H1 (cell line): ENCODE measurements around the gene CYP11A1. TPM values are rescaled to one million over a fixed set of nuclear protein-coding genes. Genes with fewer than 3 reads are reported as not detected.

Experiments
- CTCF ChIA-PET: fragments of 300-600 bp; sonication (Branson Sonifier 250); formaldehyde crosslinking; loops from one replicate; lab custom pipeline; 2021; ENCODE audit not compliant: partially characterized antibody; lab: Charles Lee
- POLR2A ChIA-PET: fragments of 300-600 bp; sonication (Branson Sonifier 250); formaldehyde crosslinking; loops from one replicate; lab custom pipeline; 2021; ENCODE audit warnings: inconsistent platforms; ENCODE audit not compliant: partially characterized antibody; lab: Charles Lee
- DNase-seq, 2 experiments: peaks; one replicate each; pipeline versions ENCODE4 v3.0.0 to v3.0.0-alpha.2; 2010 to 2022; ENCODE audit warnings: low spot score in 2 of 2, low read depth in 1 of 2, mixed read lengths in 1 of 2
- FAIRE-seq: peaks from 2 replicates; lab custom pipeline; 2011; peaks lifted over from hg19 to GRCh38; lab: Jason Lieb, UNC
- H2AFZ ChIP-seq: 2 replicates; pipeline ENCODE4 v1.8.1; 2012; ENCODE audit warnings: low read length, inconsistent platforms
- H2AK5ac ChIP-seq: 2 replicates; pipeline ENCODE4 v1.6.1; 2013; ENCODE audit warnings: low read depth, low read length
- H2BK120ac ChIP-seq: replicated peaks from 2 replicates; pipeline ENCODE3; 2013; ENCODE audit warnings: low read depth, low read length, inconsistent platforms
- H2BK12ac ChIP-seq: 2 replicates; pipeline ENCODE4 v1.6.1; 2013; ENCODE audit warnings: low read depth, low read length
- H2BK15ac ChIP-seq: 2 replicates; pipeline ENCODE4 v1.6.1; 2013; ENCODE audit warnings: low read length
- H2BK20ac ChIP-seq: 2 replicates; pipeline ENCODE4 v1.6.1; 2013; ENCODE audit warnings: low read length
- H2BK5ac ChIP-seq: 2 replicates; pipeline ENCODE4 v1.6.1; 2013; ENCODE audit warnings: low read depth, low read length
- H3K14ac ChIP-seq: 2 replicates; pipeline ENCODE4 v1.6.1; 2013; ENCODE audit warnings: inconsistent platforms; ENCODE audit not compliant: insufficient read length
- H3K18ac ChIP-seq: 2 replicates; pipeline ENCODE4 v1.6.1; 2013; ENCODE audit warnings: low read length; ENCODE audit errors: extremely low read depth
- H3K23ac ChIP-seq: 2 replicates; pipeline ENCODE4 v1.6.1; 2013; ENCODE audit warnings: inconsistent platforms; ENCODE audit not compliant: insufficient read length
- H3K23me2 ChIP-seq: 2 replicates; pipeline ENCODE4 v1.6.1; 2013; ENCODE audit warnings: low read depth, low read length
- H3K27ac ChIP-seq: 2 replicates; pipeline ENCODE4 v1.6.1; 2011; ENCODE audit warnings: low read depth, low read length, inconsistent platforms
- H3K27me3 ChIP-seq, 4 experiments: replicated peaks in 1 of 4; 1 replicate in 1 of 4; 2 replicates in 3 of 4; pipeline versions ENCODE4 v1.6.1 to v1.8.1; 2011 to 2013; ENCODE audit warnings: low read length in 3 of 4, mild to moderate bottlenecking in 3 of 4, inconsistent platforms in 2 of 4, mixed read lengths in 2 of 4, moderate library complexity in 1 of 4; ENCODE audit not compliant: control insufficient read depth in 3 of 4, insufficient read depth in 3 of 4; ENCODE audit errors: extremely low read depth in 1 of 4
- H3K36me3 ChIP-seq, 4 experiments: 2 replicates each; pipeline versions ENCODE4 v1.6.1 to v1.8.1; 2011 to 2013; ENCODE audit warnings: mild to moderate bottlenecking in 4 of 4, low read length in 3 of 4, moderate library complexity in 2 of 4, control low read depth in 1 of 4, inconsistent platforms in 1 of 4; ENCODE audit not compliant: insufficient read depth in 4 of 4, control insufficient read depth in 2 of 4
- H3K4ac ChIP-seq: replicated peaks from 2 replicates; pipeline ENCODE3; 2013; ENCODE audit warnings: low read length, low read depth, mixed read lengths, inconsistent platforms; ENCODE audit not compliant: insufficient read length
- H3K4me1 ChIP-seq, 4 experiments: replicated peaks in 1 of 4; 1 replicate in 1 of 4; 2 replicates in 3 of 4; pipeline versions ENCODE4 v1.6.1 to v1.8.1; 2011 to 2013; ENCODE audit warnings: low read length in 3 of 4, inconsistent platforms in 2 of 4, mixed read lengths in 1 of 4; ENCODE audit not compliant: insufficient read depth in 4 of 4, control insufficient read depth in 3 of 4
- H3K4me2 ChIP-seq, 2 experiments: 2 replicates each; pipeline versions ENCODE4 v1.6.1 to v1.8.1; 2011 to 2013; ENCODE audit warnings: low read depth in 2 of 2, low read length in 2 of 2, control low read depth in 1 of 2, inconsistent platforms in 1 of 2, mild to moderate bottlenecking in 1 of 2; ENCODE audit not compliant: insufficient read depth in 1 of 2
- H3K4me3 ChIP-seq, 4 experiments: fragments of 200-600, 300-600 bp in 1 of 4; sonication (generic), shearing (Covaris generic), sonication (Bioruptor Twin) in 1 of 4; 2 replicates each; pipeline versions ENCODE4 v1.5.1 to v1.8.1; 2011 to 2016; ENCODE audit warnings: low read length in 4 of 4, low read depth in 3 of 4, control low read depth in 2 of 4, inconsistent platforms in 2 of 4, mild to moderate bottlenecking in 2 of 4, mixed read lengths in 1 of 4, moderate library complexity in 1 of 4; ENCODE audit not compliant: insufficient read depth in 2 of 4; ENCODE audit errors: extremely low read depth in 1 of 4
- H3K56ac ChIP-seq: replicated peaks from 2 replicates; pipeline ENCODE3; 2013; ENCODE audit warnings: low read depth, mild to moderate bottlenecking, mixed read lengths, low read length, inconsistent platforms; ENCODE audit not compliant: insufficient read length
- H3K79me1 ChIP-seq: 2 replicates; pipeline ENCODE4 v1.6.1; 2013; ENCODE audit warnings: low read depth, low read length, control low read depth
- H3K79me2 ChIP-seq, 2 experiments: 2 replicates each; pipeline versions ENCODE4 v1.6.1 to v1.8.1; 2012 to 2013; ENCODE audit warnings: low read length in 2 of 2, mild to moderate bottlenecking in 2 of 2, inconsistent platforms in 1 of 2; ENCODE audit not compliant: insufficient read depth in 2 of 2, control insufficient read depth in 1 of 2
- H3K9ac ChIP-seq, 4 experiments: replicated peaks in 1 of 4; 1 replicate in 1 of 4; 2 replicates in 3 of 4; pipeline versions ENCODE4 v1.6.1 to v1.8.1; 2011 to 2013; ENCODE audit warnings: low read depth in 3 of 4, low read length in 3 of 4, control low read depth in 2 of 4, mild to moderate bottlenecking in 2 of 4, moderate library complexity in 2 of 4, inconsistent platforms in 1 of 4; ENCODE audit errors: extremely low read depth in 1 of 4
- H3K9me3 ChIP-seq, 2 experiments: 2 replicates each; pipeline versions ENCODE4 v1.6.1 to v1.8.1; 2012 to 2013; ENCODE audit warnings: mild to moderate bottlenecking in 2 of 2, moderate library complexity in 2 of 2, control low read depth in 1 of 2, inconsistent platforms in 1 of 2, low read depth in 1 of 2, low read length in 1 of 2, mixed read lengths in 1 of 2; ENCODE audit not compliant: insufficient read depth in 2 of 2
- H4K20me1 ChIP-seq, 2 experiments: replicated peaks in 1 of 2; 2 replicates each; pipeline versions ENCODE3 to v1.8.1; 2011 to 2013; ENCODE audit warnings: inconsistent platforms in 2 of 2, low read length in 2 of 2, mild to moderate bottlenecking in 1 of 2; ENCODE audit not compliant: insufficient read depth in 2 of 2, control insufficient read depth in 1 of 2
- H4K5ac ChIP-seq: 2 replicates; pipeline ENCODE4 v1.6.1; 2013; ENCODE audit warnings: low read length, low read depth, mixed read lengths, inconsistent platforms; ENCODE audit not compliant: insufficient read length
- H4K8ac ChIP-seq: 2 replicates; pipeline ENCODE4 v1.8.0; 2013; ENCODE audit warnings: mild to moderate bottlenecking, moderate library complexity, low read length, inconsistent platforms; ENCODE audit not compliant: insufficient read depth; ENCODE audit errors: extremely low read depth
- H4K91ac ChIP-seq: replicated peaks from 2 replicates; pipeline ENCODE3; 2013; ENCODE audit warnings: low read length, mixed read lengths, inconsistent platforms; ENCODE audit not compliant: insufficient read length
- BRCA1 ChIP-seq: IDR thresholded peaks from 2 replicates; pipeline ENCODE4 v1.6.1; 2012; ENCODE audit warnings: low read depth, low read length, improper control_type of control experiment
- CBX5 ChIP-seq: fragments of 300-800, 300-1000 bp; sonication (generic); IDR thresholded peaks from 2 replicates; pipeline ENCODE4 v1.7.1; 2016; ENCODE audit warnings: antibody characterized with exemption, low read length, low read depth
- HDAC2 ChIP-seq, 2 experiments: fragments of 300-600 bp in 1 of 2; sonication (generic) in 1 of 2; IDR thresholded peaks; 2 replicates each; pipeline ENCODE4 v1.6.1; 2011 to 2012; ENCODE audit warnings: low read depth in 2 of 2, low read length in 2 of 2, mild to moderate bottlenecking in 2 of 2, moderate library complexity in 2 of 2, borderline replicate concordance in 1 of 2, inconsistent platforms in 1 of 2
- HDAC6 ChIP-seq: IDR thresholded peaks from one replicate; pipeline ENCODE4 v1.7.1; 2012; ENCODE audit warnings: low read depth, mild to moderate bottlenecking, inconsistent platforms, low read length, moderate library complexity
- JUN ChIP-seq: IDR thresholded peaks from 2 replicates; pipeline ENCODE4 v1.6.1; 2011; ENCODE audit warnings: low read depth, mild to moderate bottlenecking, improper control_type of control experiment, low read length
- MAX ChIP-seq: IDR thresholded peaks from 2 replicates; pipeline ENCODE4 v1.6.1; 2012; ENCODE audit warnings: inconsistent platforms
- POLR2AphosphoS5 ChIP-seq: IDR thresholded peaks from 2 replicates; pipeline ENCODE4 v1.6.1; 2011; ENCODE audit warnings: low read depth, low read length
- RAD21 ChIP-seq, 2 experiments: IDR thresholded peaks in 1 of 2; conservative IDR thresholded peaks in 1 of 2; 2 replicates each; pipeline ENCODE4 v1.6.1; 2011; ENCODE audit warnings: low read depth in 2 of 2, low read length in 2 of 2, improper control_type of control experiment in 1 of 2, inconsistent platforms in 1 of 2, mild to moderate bottlenecking in 1 of 2, moderate library complexity in 1 of 2
- RFX5 ChIP-seq: IDR thresholded peaks from 2 replicates; pipeline ENCODE4 v1.6.1; 2011; ENCODE audit warnings: low read depth, low read length, improper control_type of control experiment, borderline replicate concordance
- RNF2 ChIP-seq: fragments of 200-900, 300-1000 bp; sonication (generic); IDR thresholded peaks from 2 replicates; pipeline ENCODE4 v1.7.1; 2016; ENCODE audit warnings: borderline replicate concordance, low read depth, mild to moderate bottlenecking, antibody characterized with exemption, low read length; ENCODE audit not compliant: poor library complexity, severe bottlenecking; ENCODE audit errors: missing control alignments
- SP4 ChIP-seq: IDR thresholded peaks from 2 replicates; pipeline ENCODE4 v1.6.1; 2012; ENCODE audit warnings: low read length, inconsistent platforms
- TCF12 ChIP-seq: IDR thresholded peaks from 2 replicates; pipeline ENCODE4 v1.6.1; 2011; ENCODE audit warnings: low read depth, mild to moderate bottlenecking, low read length
- ZNF274 ChIP-seq: IDR thresholded peaks from 2 replicates; pipeline ENCODE4 v1.7.0; 2012; ENCODE audit warnings: low read length, borderline replicate concordance; ENCODE audit errors: extremely low read depth
- WGBS, 2 experiments: shearing (Covaris generic) in 1 of 2; methylation state at CpG; one replicate each; pipeline versions ENCODE4 v1.1.6 to v1.1.7; 2013 to 2015; ENCODE audit warnings: low lambda C conversion rate in 2 of 2, mixed read lengths in 2 of 2, inconsistent platforms in 1 of 2, low coverage in 1 of 2, missing lambda C conversion rate in 1 of 2; ENCODE audit not compliant: insufficient replicate concordance in 2 of 2, insufficient coverage in 1 of 2, insufficient read length in 1 of 2; ENCODE audit errors: extremely low coverage in 1 of 2, missing lambda C conversion rate in 1 of 2; 5-methylcytosine and 5-hydroxymethylcytosine counted together
- polyA plus RNA-seq, 7 experiments: library from polyadenylated mRNA; depleted of rRNA in 3 of 7; stranded (reverse) in 5 of 7; unstranded in 2 of 7; fragments of >200 nt in 5 of 7; fragments of 200-250 nt in 2 of 7; gene quantifications; 1 replicate in 5 of 7; 2 replicates in 1 of 7; 4 replicates in 1 of 7; pipeline versions ENCODE4 v1.2.1 to v1.2.3, GENCODE V29; 2011 to 2013; ENCODE audit warnings: missing spikeins in 2 of 7, mixed read lengths in 2 of 7
- total RNA-seq: library from RNA; stranded (reverse); fragmentation: NEBNext Ultra II Directional; extraction: Animal tissue kit (Norgen Biotek cat#: 25700); gene quantifications from 2 replicates; pipeline ENCODE4 v1.2.1, GENCODE V29; 2021

Gene CYP11A1
- total and polyA plus RNA-seq, 2 of the 8 experiments (the other 6 are each of a cell fraction or from before 2014, with no cell fraction given), result 1.9 to 7.2 TPM

DNA sequence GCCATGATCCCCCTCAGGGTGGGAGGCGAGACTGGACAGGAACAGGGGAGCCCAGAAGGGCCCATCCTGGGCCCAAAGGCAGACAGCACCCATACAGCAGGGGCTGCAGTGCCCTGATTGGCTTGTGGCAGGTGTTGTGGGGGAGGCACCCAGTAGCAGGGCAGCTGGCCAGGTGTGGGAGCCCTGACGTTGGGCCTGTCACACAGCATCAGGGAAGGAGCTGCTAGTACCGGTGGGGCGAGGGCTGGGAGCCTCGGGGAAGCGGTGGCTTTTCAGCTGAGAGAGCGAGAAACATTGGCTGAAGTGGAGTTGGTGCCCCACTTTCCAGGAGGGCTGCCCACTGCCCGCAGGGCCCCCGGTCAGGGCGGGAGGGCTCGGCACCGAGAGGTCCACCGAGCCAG is 19.7 kb upstream of the CYP11A1 start:
- DNase-seq (no peak), FAIRE-seq (no peak)
- Histone ChIP-seq H3K4ac (no peak overlapping the region), H2AK5ac (no peak overlapping the region), H3K14ac (no peak overlapping the region), H3K27ac (no peak overlapping the region), H3K4me3 (no peak overlapping the region), H2BK120ac (no peak overlapping the region), H3K23ac (no peak overlapping the region), H3K4me2 (no peak overlapping the region), H3K36me3 (no peaks in the 10 kb centered on the region), H3K56ac (no peak overlapping the region), H3K9me3 (no peaks in the 10 kb centered on the region), H3K79me1 (no peaks in the 10 kb centered on the region), H4K91ac (no peak overlapping the region), H2BK5ac (no peak overlapping the region; the same call in none of the 2 replicates), H3K4me1 (peaks cover 0 to 18% (median 8%) of the 10 kb centered on the region in 4 experiments; a peak in 5 of 7 replicates), H2AFZ (no peak overlapping the region), H4K20me1 (no peaks in the 10 kb centered on the region), H3K23me2 (no peaks in the 10 kb centered on the region), H2BK20ac (no peak overlapping the region), H4K5ac (no peak overlapping the region), H2BK12ac (0 out of 2 replicates have a peak overlapping the region, but pooled peaks have one; percentile 75), H4K8ac (no peak overlapping the region; the same call in 1 of the 2 replicates), H2BK15ac (no peak overlapping the region; the same call in 1 of the 2 replicates), H3K79me2 (no peaks in the 10 kb centered on the region), H3K27me3 (no peaks in the 10 kb centered on the region), H3K18ac (no peak overlapping the region), H3K9ac (no peak overlapping the region)
- 93% methylated on average over 11 of the region's 13 CpGs; no CpG with 5 or more reads in 1 of the 2 experiments for WGBS, 2 experiments
- CTCF ChIA-PET, result interaction anchor here (0.6 to 36.8 kb wide), 7 partner anchors 8 to 245 kb away, joined by 3 to 1311 read pairs (median 4); partner anchors contain the start of gene SEMA7A
- POLR2A ChIA-PET, result interaction anchor here (0.9 to 1.6 kb wide), 3 partner anchors 16 to 47 kb away, joined by 3 to 5 read pairs (median 4); no protein-coding TSS in a partner anchor
- TF ChIP-seq CBX5 (no peak), RAD21 (IDR thresholded peaks at IDR 0.05 in 1 of 2, conservative IDR thresholded peaks at IDR 0.05 in 1 of 2; ENCODE audit: low read depth in 2 of 2, low read length in 2 of 2) (no peak), RNF2 (no peak), HDAC6 (no peak), RFX5 (no peak), BRCA1 (no peak), TCF12 (no peak), JUN (no peak), SP4 (no peak), MAX (no peak), POLR2AphosphoS5 (no peak), HDAC2 (IDR thresholded peaks at IDR 0.05; ENCODE audit: borderline replicate concordance in 1 of 2, low read depth in 2 of 2, low read length in 2 of 2) (no peak), ZNF274 (no peak)
